OCI-LY7 (cell line): Measurements from ENCODE around the gene ZFAND4. TPM values are rescaled to one million over a fixed set of nuclear protein-coding genes. Genes with fewer than 3 reads are reported as not detected.

Experiments used
- BruUV-seq: library from RNA; stranded (reverse); fragments of 400-500 nt; replicated peaks from 2 replicates; lab custom pipeline; 2021; lab: Mats Ljungman, UMichigan
- CTCF ChIA-PET: fragments of 300-600 bp; sonication (Branson Sonifier 250); formaldehyde crosslinking; loops from one replicate; lab custom pipeline; 2022; ENCODE audit warnings: antibody characterized with exemption; ENCODE audit not compliant: unreplicated experiment; lab: Charles Lee
- POLR2A ChIA-PET: fragments of 300-600 bp; sonication (Branson Sonifier 250); formaldehyde crosslinking; loops from one replicate; lab custom pipeline; 2022; ENCODE audit warnings: antibody characterized with exemption; lab: Charles Lee
- DNase-seq: peaks from one replicate; pipeline ENCODE4 v3.0.0-alpha.2; 2015; ENCODE audit warnings: low spot score
- H2AFZ ChIP-seq: fragments of 200-600 bp; sonication (generic), shearing (Covaris generic); 2 replicates; pipeline ENCODE4 v1.6.1; 2014; ENCODE audit warnings: mild to moderate bottlenecking, antibody characterized with exemption, low read length, moderate library complexity
- H3K27ac ChIP-seq: fragments of 200-600 bp; sonication (generic); 2 replicates; pipeline ENCODE4 v1.5.1; 2014; ENCODE audit warnings: mixed run types, low read depth, mild to moderate bottlenecking, moderate library complexity, low read length, inconsistent platforms; ENCODE audit not compliant: poor library complexity, severe bottlenecking
- H3K36me3 ChIP-seq: fragments of 200-600 bp; sonication (generic); 2 replicates; pipeline ENCODE4 v1.6.1; 2014; ENCODE audit warnings: mild to moderate bottlenecking, antibody characterized with exemption, low read length, moderate library complexity, mixed read lengths; ENCODE audit not compliant: insufficient read depth
- H3K4me1 ChIP-seq: fragments of 200-600 bp; sonication (generic); 2 replicates; pipeline ENCODE4 v1.5.1; 2014; ENCODE audit warnings: mild to moderate bottlenecking, low read length; ENCODE audit not compliant: insufficient read depth, poor library complexity, severe bottlenecking
- H3K4me2 ChIP-seq: fragments of 200-600 bp; sonication (generic); 2 replicates; pipeline ENCODE4 v1.6.1; 2014; ENCODE audit warnings: mild to moderate bottlenecking, low read length
- H3K4me3 ChIP-seq: fragments of 200-600 bp; sonication (generic); 2 replicates; pipeline ENCODE4 v1.5.1; 2014; ENCODE audit warnings: mild to moderate bottlenecking, low read depth, low read length; ENCODE audit not compliant: poor library complexity, severe bottlenecking
- H3K79me2 ChIP-seq: fragments of 200-600 bp; sonication (generic); 2 replicates; pipeline ENCODE4 v1.6.1; 2016; ENCODE audit warnings: low read depth, mild to moderate bottlenecking, low read length, moderate library complexity, mixed read lengths; ENCODE audit not compliant: insufficient read depth
- H3K9me2 ChIP-seq: fragments of 200-600 bp; sonication (generic); 2 replicates; pipeline ENCODE4 v1.6.1; 2016; ENCODE audit warnings: mild to moderate bottlenecking, low read length, mixed read lengths; ENCODE audit not compliant: insufficient read depth
- H3K9me3 ChIP-seq: fragments of 200-600 bp; sonication (generic); 2 replicates; pipeline ENCODE4 v1.6.1; 2014; ENCODE audit warnings: mild to moderate bottlenecking, mixed run types, low read length, mixed read lengths
- H4K20me1 ChIP-seq: fragments of 200-600 bp; sonication (generic); 2 replicates; pipeline ENCODE4 v1.6.1; 2014; ENCODE audit warnings: mild to moderate bottlenecking, antibody characterized with exemption, low read length, moderate library complexity, mixed read lengths; ENCODE audit not compliant: insufficient read depth
- EZH2phosphoT487 ChIP-seq: fragments of 200-600 bp; sonication (generic); IDR thresholded peaks from 2 replicates; pipeline ENCODE4 v1.6.1; 2018; ENCODE audit warnings: low read depth, borderline replicate concordance, mild to moderate bottlenecking, mixed run types, antibody characterized with exemption, low read length, moderate library complexity, mixed read lengths
- intact Hi-C: fragments of 100-400 bp; cut with micrococcal nuclease; formaldehyde crosslinking; loops from one replicate; pipeline ENCODE4 v1.10.0; 2022; ENCODE audit not compliant: unreplicated experiment
- total RNA-seq, 2 experiments: library from RNA; depleted of rRNA in 1 of 2; stranded (reverse); fragments of >200 nt in 1 of 2; shearing (Covaris generic) in 1 of 2; gene quantifications; 2 replicates each; pipeline ENCODE4 v1.2.3, GENCODE V29; 2014 to 2022
- TF ChIP-seq, protein P1 (sequence below): fragments of 200-600 bp; sonication (generic); conservative IDR thresholded peaks from 2 replicates; pipeline ENCODE4 v1.5.1; 2014; ENCODE audit warnings: mild to moderate bottlenecking, antibody characterized with exemption, low read length, moderate library complexity, mixed read lengths

Gene ZFAND4
- total RNA-seq, 2 experiments from 2014 or later = 18.6 to 35.8 TPM

DNA sequence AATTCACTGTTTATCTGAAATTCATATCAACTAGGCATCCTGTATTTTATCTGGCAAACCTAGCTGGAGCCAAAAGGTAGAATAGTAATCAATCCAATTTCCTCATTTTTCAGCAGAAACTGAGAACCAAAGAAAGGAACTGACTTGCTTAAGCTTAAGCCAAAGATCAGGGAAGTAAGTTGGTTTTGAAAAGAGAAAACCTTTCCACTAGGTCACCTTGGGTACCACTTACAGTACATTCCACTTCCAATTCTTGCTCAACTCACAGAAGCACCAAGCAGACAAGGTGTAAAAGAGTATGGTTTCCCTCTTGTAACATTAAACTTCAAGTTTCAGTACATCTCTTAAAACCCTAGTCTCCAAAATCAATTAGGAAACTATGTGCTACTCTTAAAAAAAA is 79.6 kb downstream of the ZFAND4 start:
- peak; percentile 26 for DNase-seq
- intact Hi-C loops = loop anchor here (5.0 kb wide), 1 partner anchor 71 kb away; no protein-coding TSS in a partner anchor
- Histone ChIP-seq H3K36me3 (peaks cover 16% of the 10 kb centered on the region), H3K9me3 (peaks cover 11% of the 10 kb centered on the region; the same call in 1 of the 2 replicates), H3K4me3 (peak overlapping the region; percentile 88), H3K79me2 (peaks cover 20% of the 10 kb centered on the region), H3K4me2 (peak overlapping the region; percentile 87), H3K27ac (no peak overlapping the region), H3K4me1 (peaks cover 28% of the 10 kb centered on the region), H2AFZ (no peak overlapping the region), H4K20me1 (no peaks in the 10 kb centered on the region), H3K9me2 (no peaks in the 10 kb centered on the region)
- POLR2A ChIA-PET = interaction anchor here (1.5 to 2.1 kb wide), 2 partner anchors 11 to 13 kb away, joined by 5 to 9 read pairs; no protein-coding TSS in a partner anchor
- TF ChIP-seq, protein P1, sequence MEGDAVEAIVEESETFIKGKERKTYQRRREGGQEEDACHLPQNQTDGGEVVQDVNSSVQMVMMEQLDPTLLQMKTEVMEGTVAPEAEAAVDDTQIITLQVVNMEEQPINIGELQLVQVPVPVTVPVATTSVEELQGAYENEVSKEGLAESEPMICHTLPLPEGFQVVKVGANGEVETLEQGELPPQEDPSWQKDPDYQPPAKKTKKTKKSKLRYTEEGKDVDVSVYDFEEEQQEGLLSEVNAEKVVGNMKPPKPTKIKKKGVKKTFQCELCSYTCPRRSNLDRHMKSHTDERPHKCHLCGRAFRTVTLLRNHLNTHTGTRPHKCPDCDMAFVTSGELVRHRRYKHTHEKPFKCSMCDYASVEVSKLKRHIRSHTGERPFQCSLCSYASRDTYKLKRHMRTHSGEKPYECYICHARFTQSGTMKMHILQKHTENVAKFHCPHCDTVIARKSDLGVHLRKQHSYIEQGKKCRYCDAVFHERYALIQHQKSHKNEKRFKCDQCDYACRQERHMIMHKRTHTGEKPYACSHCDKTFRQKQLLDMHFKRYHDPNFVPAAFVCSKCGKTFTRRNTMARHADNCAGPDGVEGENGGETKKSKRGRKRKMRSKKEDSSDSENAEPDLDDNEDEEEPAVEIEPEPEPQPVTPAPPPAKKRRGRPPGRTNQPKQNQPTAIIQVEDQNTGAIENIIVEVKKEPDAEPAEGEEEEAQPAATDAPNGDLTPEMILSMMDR = no peak
- BruUV-seq = no TSS peak
- CTCF ChIA-PET = no interaction called here

DNA sequence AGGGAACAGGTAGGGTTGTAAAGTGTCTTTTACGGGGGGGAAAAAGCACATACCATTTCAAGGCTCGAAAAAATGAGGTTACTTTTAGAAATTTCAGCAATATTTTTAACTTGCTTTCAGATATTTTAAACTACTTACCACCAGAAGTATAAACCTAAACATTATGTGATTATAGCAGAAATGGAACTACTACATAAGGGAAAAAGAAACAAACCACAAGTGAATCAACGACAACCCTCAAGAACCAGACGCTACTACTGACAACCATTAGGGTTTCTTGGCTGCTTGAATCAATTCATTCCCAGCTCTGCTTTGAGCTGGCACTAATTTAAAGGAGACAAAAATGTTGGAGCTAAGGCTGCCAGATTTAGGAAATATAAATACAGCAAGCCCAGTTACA is 80.1 kb downstream of the ZFAND4 start:
- Histone ChIP-seq H3K4me1 (peaks cover 28% of the 10 kb centered on the region), H3K27ac (no peak overlapping the region), H3K9me3 (peaks cover 12% of the 10 kb centered on the region; the same call in 1 of the 2 replicates), H3K79me2 (peaks cover 20% of the 10 kb centered on the region), H4K20me1 (no peaks in the 10 kb centered on the region), H3K4me3 (peak overlapping the region; percentile 88), H3K4me2 (peak overlapping the region; percentile 87), H3K36me3 (peaks cover 16% of the 10 kb centered on the region), H2AFZ (no peak overlapping the region), H3K9me2 (no peaks in the 10 kb centered on the region)
- TF ChIP-seq, protein P1 = no peak
- TF ChIP-seq EZH2phosphoT487 = no peak
- BruUV-seq = no TSS peak
- ChIA-PET POLR2A (interaction anchor here (2.1 kb wide), 1 partner anchor 11 kb away, joined by 9 read pairs; no protein-coding TSS in a partner anchor), CTCF (no interaction called here)
- intact Hi-C loops = loop anchor here (5.0 kb wide), 1 partner anchor 70 kb away; no protein-coding TSS in a partner anchor
- no peak for DNase-seq

DNA sequence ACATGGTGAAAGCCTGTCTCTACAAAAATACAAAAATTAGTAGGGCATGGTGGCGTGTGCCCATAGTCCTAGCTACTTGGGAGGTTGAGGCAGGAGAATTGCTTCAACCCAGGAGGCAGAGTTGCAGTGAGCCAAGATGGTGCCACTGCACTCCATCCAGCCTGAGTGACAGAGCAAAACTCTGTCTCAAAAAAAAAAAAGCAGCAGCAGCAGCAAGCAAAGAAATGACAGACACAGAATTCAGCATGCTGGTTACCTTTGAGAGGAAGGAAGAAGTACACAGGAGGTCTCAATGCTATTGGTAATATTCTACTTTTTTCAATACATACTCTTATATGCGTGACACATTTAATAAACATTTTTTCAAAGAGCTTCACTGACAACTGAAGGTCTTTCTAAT is 81.3 kb downstream of the ZFAND4 start:
- H3K4me2 ChIP-seq = 0 out of 2 replicates have a peak overlapping the region, but pooled peaks have one; percentile 87
- TF ChIP-seq, protein P1 = no peak
- no peak for TF ChIP-seq EZH2phosphoT487
- H3K27ac ChIP-seq = no peak overlapping the region
- peaks cover 28% of the 10 kb centered on the region for H3K4me1 ChIP-seq
- H3K4me3 ChIP-seq = no peak overlapping the region
- peaks cover 22% of the 10 kb centered on the region for H3K9me3 ChIP-seq
- no TSS peak for BruUV-seq
- no peak for DNase-seq
- intact Hi-C loops = loop anchor here (5.0 kb wide), 1 partner anchor 69 kb away; no protein-coding TSS in a partner anchor
- no peaks in the 10 kb centered on the region for H4K20me1 ChIP-seq
- POLR2A ChIA-PET = interaction anchor here (0.7 kb wide), 1 partner anchor 424 kb away, joined by 3 read pairs; no protein-coding TSS in a partner anchor
- CTCF ChIA-PET = no interaction called here
- H3K9me2 ChIP-seq = no peaks in the 10 kb centered on the region
- H3K36me3 ChIP-seq = peaks cover 23% of the 10 kb centered on the region
- H2AFZ ChIP-seq = no peak overlapping the region
- peaks cover 20% of the 10 kb centered on the region for H3K79me2 ChIP-seq
